NOMO-1 treated with dmso at 0.1 percent for 144 hours (cell line): ENCODE measurements around the gene IL22RA2.

Source experiments
- DNase-seq: peaks from one replicate; lab custom pipeline; 2025; ENCODE audit not compliant: unreplicated experiment; lab: John Stamatoyannopoulos, UW

The IL22RA2 gene

GRCh38 chr6:137197684-137198645, 24.5 kb upstream of the IL22RA2 start:
- DNase-seq: no peak

DNA sequence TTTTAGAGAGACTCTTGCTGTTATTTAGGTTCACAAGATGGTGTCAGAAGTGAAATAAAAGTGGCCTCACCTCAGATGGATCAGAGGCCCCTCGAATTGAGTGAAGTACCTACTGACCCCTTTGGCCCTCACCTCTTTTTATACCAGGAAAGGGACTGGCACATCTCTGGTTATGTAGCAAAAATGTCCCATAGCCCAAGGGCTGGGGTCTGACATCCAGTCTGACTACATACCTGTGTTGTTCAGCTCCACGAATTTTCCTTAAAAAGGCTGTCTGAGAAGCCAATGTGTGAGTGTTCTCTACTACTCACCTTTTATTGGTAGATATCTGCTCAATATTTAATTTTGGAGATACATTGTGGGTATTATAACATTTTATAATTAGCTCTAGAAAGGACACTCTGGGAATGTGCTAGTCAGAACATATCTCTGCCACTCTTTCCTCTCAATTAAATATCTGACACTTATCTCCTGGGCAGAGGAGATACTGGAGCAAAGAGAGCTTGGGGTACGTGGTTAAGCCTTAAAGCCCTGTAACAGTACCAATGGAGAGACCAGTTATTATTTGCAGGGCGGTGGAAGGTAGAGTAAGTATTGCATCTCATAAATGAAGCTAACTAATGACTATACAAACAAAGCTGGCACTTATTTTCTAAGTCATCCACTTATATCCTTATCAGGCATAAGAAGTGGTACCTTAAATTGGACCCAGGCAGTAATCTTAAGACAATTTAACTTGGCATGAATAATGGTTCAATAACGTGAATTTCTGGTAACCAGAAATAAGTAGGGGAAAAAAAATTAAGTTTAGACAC, 20.0 kb upstream of the IL22RA2 start:
- DNase-seq: no peak

DNA sequence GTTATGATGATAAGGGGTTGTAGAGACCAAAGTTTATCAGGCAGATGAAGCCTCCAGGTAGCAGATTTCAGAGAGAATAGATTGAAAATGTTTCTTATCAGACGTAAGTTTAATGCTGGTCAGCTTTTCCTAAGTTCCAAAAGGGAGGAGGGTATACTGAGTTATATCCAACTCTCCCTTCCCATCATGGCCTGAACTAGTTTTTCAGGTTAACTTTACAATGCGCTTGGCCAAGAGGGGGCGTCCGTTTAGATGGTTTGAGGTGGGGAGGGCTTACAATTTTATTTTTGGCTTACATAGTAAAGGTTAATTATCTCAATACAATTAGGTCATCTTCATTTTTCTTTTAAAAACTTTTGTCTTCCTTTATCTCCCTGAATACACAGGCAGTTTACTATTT, 19.4 kb upstream of the IL22RA2 start:
- no peak for DNase-seq

DNA sequence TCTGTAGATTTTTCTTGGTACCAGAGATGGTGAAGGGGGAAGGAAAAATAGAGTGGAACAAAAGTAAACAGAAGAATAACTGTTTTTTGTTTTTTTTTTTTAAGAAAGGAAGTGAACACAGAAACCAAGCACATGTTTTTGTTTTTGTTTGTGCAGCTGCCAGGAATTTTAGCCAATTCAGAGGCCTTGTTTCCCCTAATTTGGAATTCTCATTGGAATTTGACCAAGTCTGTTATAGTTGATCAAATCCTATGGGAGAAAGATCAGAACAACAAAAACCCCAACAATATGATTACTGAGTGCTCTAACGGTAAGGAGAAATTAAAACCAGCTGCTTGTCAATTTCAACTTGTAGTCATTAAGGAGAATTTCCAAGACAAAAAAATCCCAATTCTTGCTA, 18.2 kb upstream of the IL22RA2 start:
- DNase-seq: no peak

- DNase-seq: no peak
Observed at GRCh38 chr6:137191236-137191635, 17.8 kb upstream of the IL22RA2 start.

DNA sequence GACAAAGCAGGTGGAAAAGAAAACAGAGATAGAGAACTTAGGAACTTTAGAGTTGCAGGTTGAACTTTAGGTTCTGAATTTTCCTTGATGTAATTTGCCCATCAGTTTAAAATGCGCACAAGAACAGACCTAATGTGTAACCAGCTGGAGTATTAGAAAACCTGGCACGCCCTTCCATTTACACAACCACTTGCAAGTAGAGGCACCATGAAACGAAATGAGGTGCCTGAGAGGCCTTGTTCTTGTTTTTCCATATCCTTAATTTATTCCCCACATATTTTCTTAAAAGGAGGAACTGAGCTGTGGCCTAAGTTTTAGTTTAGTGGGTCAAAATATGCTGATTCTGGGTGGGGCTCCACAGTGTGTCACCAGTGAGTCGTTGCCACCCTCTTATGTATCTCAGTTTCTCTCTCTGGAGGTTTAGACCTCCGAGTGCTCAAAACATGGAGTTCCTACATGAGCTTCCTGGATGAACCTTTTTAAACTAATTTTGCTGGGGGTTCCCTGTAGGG, 17.2 kb upstream of the IL22RA2 start:
- no peak for DNase-seq

GRCh38 chr6:137188855-137189254, 15.4 kb upstream of the IL22RA2 start:
- DNase-seq: no peak

DNA sequence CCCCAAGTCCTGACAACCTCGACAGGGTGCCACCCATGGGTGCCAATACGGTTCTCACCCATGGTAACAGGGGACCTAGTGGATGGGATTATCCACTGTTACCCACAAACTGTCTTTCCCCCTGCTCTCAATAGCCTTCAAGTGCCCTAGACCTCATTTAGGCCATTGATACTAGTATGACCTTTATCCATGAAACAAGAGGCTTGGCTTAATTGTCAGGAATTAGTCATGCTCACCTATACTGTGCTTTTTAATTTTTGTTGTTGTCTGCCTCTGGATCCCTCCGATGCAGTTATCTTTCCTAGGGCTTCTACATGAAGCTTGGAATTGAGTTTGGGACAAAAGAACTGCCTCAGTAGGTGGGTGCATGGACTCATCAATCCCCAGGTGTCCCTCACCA, 11.8 kb upstream of the IL22RA2 start:
- DNase-seq: no peak

- DNase-seq: no peak
Observed at GRCh38 chr6:137182654-137183073, 9.2 kb upstream of the IL22RA2 start.

DNA sequence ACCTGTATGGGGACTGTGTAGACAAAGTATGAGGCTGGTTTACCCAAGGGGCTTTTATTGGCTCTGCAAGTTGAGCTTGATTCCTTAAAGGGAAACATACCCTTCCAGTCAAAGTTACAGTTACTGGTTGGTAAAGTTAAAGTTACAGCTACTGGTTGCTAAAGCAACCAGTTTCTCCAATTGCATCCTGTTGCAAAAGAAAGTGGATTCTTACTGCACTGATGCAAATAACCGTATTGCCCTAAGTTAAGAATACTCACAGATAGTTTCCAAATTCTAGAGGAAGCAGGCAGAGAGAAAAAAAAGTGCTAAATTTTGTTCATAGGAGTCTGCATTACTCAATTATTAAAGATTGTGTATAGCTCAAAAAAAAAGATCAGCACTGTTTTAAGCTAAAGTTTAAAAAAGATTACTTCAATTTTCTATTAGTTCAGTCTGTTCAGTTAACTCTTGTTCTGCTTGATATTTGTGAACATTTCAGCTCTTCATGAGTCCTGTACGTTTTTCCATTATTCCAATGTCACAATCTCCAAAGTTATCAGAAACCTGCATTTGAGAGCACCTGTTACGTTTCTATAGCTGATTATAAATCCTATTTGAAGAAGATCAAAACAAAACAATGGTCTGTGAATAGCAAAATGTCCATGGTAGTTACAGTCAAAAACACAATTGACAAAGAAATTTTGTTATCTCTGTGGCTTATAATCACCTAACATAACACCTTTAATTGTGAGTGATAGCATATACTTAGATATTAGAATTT, 8.6 kb upstream of the IL22RA2 start:
- no peak for DNase-seq

- DNase-seq: no peak
Observed at GRCh38 chr6:137177611-137178010, 4.2 kb upstream of the IL22RA2 start.

DNA sequence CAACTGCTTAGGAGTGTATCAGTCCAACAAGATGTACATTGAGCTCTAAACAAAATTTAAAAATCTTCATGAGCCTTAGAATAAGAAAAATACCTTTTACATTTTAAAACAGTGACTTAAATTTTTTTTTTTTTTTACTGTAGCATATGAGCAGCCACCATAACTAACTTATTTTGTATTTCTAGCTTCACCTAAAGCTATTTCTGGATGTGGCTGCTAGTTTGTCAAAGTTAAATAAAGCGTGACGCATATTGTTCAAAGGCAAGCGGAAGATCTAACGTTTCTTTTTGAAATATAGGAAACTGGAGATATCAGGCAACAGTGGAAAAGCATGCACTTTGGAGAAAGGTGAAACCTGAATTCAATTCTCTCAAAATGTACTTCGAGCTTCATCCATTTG, 3.3 kb upstream of the IL22RA2 start:
- no peak for DNase-seq

GRCh38 chr6:137175868-137176245, 2.4 kb upstream of the IL22RA2 start:
- no peak for DNase-seq

DNA sequence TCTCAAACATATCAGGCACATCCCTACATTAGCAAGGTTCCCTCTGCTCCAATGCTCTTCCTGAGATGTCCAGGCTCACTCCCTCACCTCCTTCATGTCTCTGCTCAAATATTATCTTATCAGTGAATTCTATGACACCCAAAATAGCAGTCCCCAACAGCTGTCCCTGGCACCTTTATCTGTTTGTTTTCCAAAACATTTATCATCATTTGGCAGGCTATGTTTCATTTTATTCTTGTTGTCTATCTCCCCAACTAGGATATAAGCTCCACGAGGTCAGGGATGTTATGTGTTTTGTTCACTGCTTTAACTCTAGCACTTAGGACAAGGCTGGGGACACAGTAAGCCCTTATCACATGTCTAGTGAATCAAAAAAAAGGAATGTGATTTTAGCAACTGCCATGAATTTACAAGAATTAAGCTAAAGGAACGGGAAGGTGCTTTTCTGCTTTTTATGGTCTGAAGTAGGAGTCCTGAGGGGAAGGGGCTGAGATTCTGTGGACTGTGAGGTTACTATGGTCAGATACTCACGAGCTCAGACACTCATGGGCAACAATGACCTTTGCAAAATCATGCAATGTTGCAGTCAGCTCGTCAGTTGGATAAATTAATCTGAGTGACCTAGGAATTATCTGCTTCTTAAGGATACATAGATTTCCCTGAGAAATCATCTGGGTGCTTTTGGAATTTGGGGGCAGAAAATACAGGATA, 1.9 kb upstream of the IL22RA2 start:
- DNase-seq: no peak

- no peak for DNase-seq
Observed at GRCh38 chr6:137172734-137173431, 561 bp downstream of the IL22RA2 start.

DNA sequence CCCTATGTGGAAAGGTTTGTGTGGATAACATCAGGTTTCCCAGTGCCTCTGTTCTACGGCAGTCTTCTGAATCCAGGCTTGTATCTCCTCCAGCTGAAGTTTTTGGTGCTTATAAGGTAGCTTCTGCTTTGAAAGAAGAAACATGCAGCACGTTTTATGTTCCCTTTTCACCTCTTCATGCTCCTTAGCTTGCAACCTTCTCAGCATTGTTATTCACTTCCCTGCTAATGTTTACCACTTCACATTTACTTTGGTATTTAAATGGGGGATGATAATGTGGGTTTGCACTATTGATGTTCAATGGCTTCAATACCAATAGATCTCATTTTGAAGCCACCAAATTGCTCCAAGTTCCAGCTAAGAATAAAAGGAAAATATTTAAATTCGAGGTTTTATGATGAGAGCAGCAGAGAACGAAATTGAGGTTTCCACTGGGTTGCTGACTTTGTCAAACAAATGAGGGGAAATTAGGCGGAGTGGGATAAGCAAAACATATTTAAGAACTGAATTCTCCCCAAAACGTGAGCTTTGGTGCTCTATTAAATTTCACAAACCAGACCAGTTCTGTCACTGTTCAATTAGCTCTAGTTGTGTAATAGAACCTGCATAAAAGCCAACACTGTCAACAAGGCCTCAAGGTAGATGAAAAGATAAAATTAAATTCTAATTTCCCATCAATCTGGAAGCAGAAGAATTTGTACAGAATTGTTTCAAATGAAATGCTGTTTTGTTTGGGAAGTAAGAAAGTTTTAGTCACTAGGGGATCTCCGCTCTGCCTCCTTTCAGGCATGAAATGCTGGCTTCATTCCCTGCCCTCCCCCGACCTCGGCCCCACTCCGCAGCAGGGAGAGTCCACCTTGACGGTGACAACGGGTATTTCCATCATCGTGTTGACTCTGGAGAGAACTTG, 1.4 kb downstream of the IL22RA2 start:
- DNase-seq: no peak

- no peak for DNase-seq
Observed at GRCh38 chr6:137171053-137171374, 2.4 kb downstream of the IL22RA2 start.

GRCh38 chr6:137170266-137171052, 3.0 kb downstream of the IL22RA2 start:
- DNase-seq: no peak
